PC-3 (cell line): ENCODE data around the gene RAC3. TPM values are rescaled to one million over a fixed set of nuclear protein-coding genes. Genes with fewer than 3 reads are reported as not detected.

Experiments
- ATAC-seq: fragments of 200-7000 bp; cut with Tn5 transposase; 2 replicates; pipeline ENCODE4 v1.9.1; 2020; ENCODE audit warnings: mild to moderate bottlenecking, moderate library complexity
- BruUV-seq: library from RNA; stranded (reverse); fragments of 400-500 nt; replicated peaks from 2 replicates; lab custom pipeline; 2021; lab: Mats Ljungman, UMichigan
- CTCF ChIA-PET: fragments of 300-600 bp; sonication (Branson Sonifier 250); formaldehyde crosslinking; loops from one replicate; lab custom pipeline; 2022; ENCODE audit warnings: antibody characterized with exemption; lab: Charles Lee
- POLR2A ChIA-PET: fragments of 300-600 bp; sonication (Branson Sonifier 250); formaldehyde crosslinking; loops from one replicate; lab custom pipeline; 2022; ENCODE audit warnings: antibody characterized with exemption; ENCODE audit not compliant: unreplicated experiment; lab: Charles Lee
- DNase-seq: peaks from one replicate; pipeline ENCODE4 v3.0.0-alpha.2; 2015
- H2AFZ ChIP-seq: fragments of 300-600 bp; sonication (generic); 2 replicates; pipeline ENCODE4 v1.6.0; 2016; ENCODE audit warnings: antibody characterized with exemption, low read length
- H3F3A ChIP-seq: fragments of 300-600 bp; sonication (generic); one replicate; pipeline ENCODE4 v1.6.0; 2017; ENCODE audit warnings: antibody characterized with exemption, low read length, control low read depth, mild to moderate bottlenecking; ENCODE audit not compliant: unreplicated experiment
- H3K27ac ChIP-seq: fragments of 300-600 bp; sonication (generic); 2 replicates; pipeline ENCODE4 v1.5.1; 2016; ENCODE audit warnings: mild to moderate bottlenecking, low read length
- H3K27me3 ChIP-seq: fragments of 300-600 bp; sonication (generic); 2 replicates; pipeline ENCODE4 v1.6.1; 2016; ENCODE audit warnings: low read length, mixed read lengths
- H3K36me3 ChIP-seq: fragments of 300-600 bp; sonication (generic); 2 replicates; pipeline ENCODE4 v1.6.1; 2016; ENCODE audit warnings: low read depth, mixed run types, low read length, mixed read lengths
- H3K4me1 ChIP-seq: fragments of 300-600 bp; sonication (generic); 2 replicates; pipeline ENCODE4 v1.5.1; 2016; ENCODE audit warnings: low read length; ENCODE audit not compliant: insufficient read depth
- H3K4me2 ChIP-seq: fragments of 300-600 bp; sonication (generic); 2 replicates; pipeline ENCODE4 v1.6.0; 2016; ENCODE audit warnings: low read length
- H3K4me3 ChIP-seq: fragments of 300-600 bp; sonication (generic); 2 replicates; pipeline ENCODE4 v1.5.1; 2016; ENCODE audit warnings: mild to moderate bottlenecking, low read length, mixed read lengths
- H3K79me2 ChIP-seq: fragments of 300-600 bp; sonication (generic); 2 replicates; pipeline ENCODE4 v1.6.1; 2017; ENCODE audit warnings: low read length, mixed read lengths
- H3K9ac ChIP-seq: fragments of 300-600 bp; sonication (generic); 2 replicates; pipeline ENCODE4 v1.6.0; 2016; ENCODE audit warnings: mild to moderate bottlenecking, low read length
- H3K9me2 ChIP-seq: fragments of 300-600 bp; sonication (generic); replicated peaks from 2 replicates; pipeline ENCODE4 v1.6.1; 2016; ENCODE audit warnings: mixed run types, low read length, mixed read lengths
- H3K9me3 ChIP-seq: fragments of 300-600 bp; sonication (generic); 2 replicates; pipeline ENCODE4 v1.6.1; 2016; ENCODE audit warnings: low read length, mixed read lengths
- H4K20me1 ChIP-seq: fragments of 300-600 bp; sonication (generic); 2 replicates; pipeline ENCODE4 v1.6.1; 2016; ENCODE audit warnings: low read length, mixed read lengths
- CTCF ChIP-seq: fragments of 300-600 bp; sonication (generic); conservative IDR thresholded peaks from 2 replicates; pipeline ENCODE4 v1.5.1; 2017; ENCODE audit warnings: antibody characterized with exemption, low read depth, mild to moderate bottlenecking, low read length
- EZH2 ChIP-seq: fragments of 300-600 bp; sonication (generic); IDR thresholded peaks from one replicate; pipeline ENCODE4 v1.6.1; 2017; ENCODE audit warnings: antibody characterized with exemption, mild to moderate bottlenecking, low read length; ENCODE audit not compliant: unreplicated experiment
- EZH2phosphoT487 ChIP-seq: fragments of 300-600 bp; sonication (generic); IDR thresholded peaks from 2 replicates; pipeline ENCODE4 v1.6.1; 2018; ENCODE audit warnings: mild to moderate bottlenecking, antibody characterized with exemption, low read length, borderline replicate concordance
- intact Hi-C: fragments of 100-400 bp; cut with micrococcal nuclease; formaldehyde crosslinking; loops from 2 replicates; pipeline ENCODE4 v1.9.0; 2023
- total RNA-seq: library from RNA; depleted of rRNA; stranded (reverse); fragments of >200 nt; gene quantifications from 2 replicates; pipeline ENCODE4 v1.2.3, GENCODE V29; 2014

RAC3 gene
- total RNA-seq, 1 experiment from 2014 or later = 52.2 TPM

- peak overlapping the region; percentile 80; the same call in 1 of the 2 replicates for H2AFZ ChIP-seq
- H3K9ac ChIP-seq = peak overlapping the region; percentile 98
- no peaks in the 10 kb centered on the region for H3K9me2 ChIP-seq
- CTCF ChIA-PET = interaction anchor here (1.0 to 4.8 kb wide), 3 partner anchors 18 to 62 kb away, joined by 6 to 40 read pairs (median 7); no protein-coding TSS in a partner anchor
- ATAC-seq (no peak), DNase-seq (no peak)
- peak overlapping the region; percentile 99 for H3K4me2 ChIP-seq
- peak overlapping the region; percentile 100 for H3K4me3 ChIP-seq
- TF ChIP-seq EZH2phosphoT487 = no peak
- no peak for TF ChIP-seq CTCF
- TF ChIP-seq EZH2 = no peak
- no TSS peak for BruUV-seq
- H3F3A ChIP-seq = no peaks in the 10 kb centered on the region
- no peaks in the 10 kb centered on the region for H3K9me3 ChIP-seq
- H3K27ac ChIP-seq = peak overlapping the region; percentile 57
- intact Hi-C loops = loop anchor here (1.0 kb wide), 1 partner anchor 63 kb away; no protein-coding TSS in a partner anchor
- peaks cover 43% of the 10 kb centered on the region for H3K79me2 ChIP-seq
- peaks cover 21% of the 10 kb centered on the region; the same call in 1 of the 2 replicates for H3K4me1 ChIP-seq
- no peaks in the 10 kb centered on the region; the same call in 1 of the 2 replicates for H3K36me3 ChIP-seq
- H3K27me3 ChIP-seq = no peaks in the 10 kb centered on the region
- POLR2A ChIA-PET = no interaction called here
- peaks cover 7% of the 10 kb centered on the region; the same call in 1 of the 2 replicates for H4K20me1 ChIP-seq
Measured at GRCh38 chr17:82021900-82022309, 9.6 kb upstream of the RAC3 start.

- Histone ChIP-seq H3K4me2 (peak within 1 kb of the TSS; percentile 99), H3K9ac (peak within 1 kb of the TSS; percentile 98), H3K36me3 (no peaks in the 10 kb centered on the region; the same call in 1 of the 2 replicates), H3K9me3 (no peaks in the 10 kb centered on the region), H3K79me2 (peaks cover 43% of the 10 kb centered on the region), H3K27me3 (no peaks in the 10 kb centered on the region), H3K27ac (peak within 1 kb of the TSS; percentile 57), H3K4me3 (peak within 1 kb of the TSS; percentile 100), H3F3A (no peaks in the 10 kb centered on the region), H4K20me1 (peaks cover 7% of the 10 kb centered on the region; the same call in 1 of the 2 replicates), H3K9me2 (no peaks in the 10 kb centered on the region), H3K4me1 (peaks cover 21% of the 10 kb centered on the region; the same call in 1 of the 2 replicates), H2AFZ (peak within 1 kb of the TSS; percentile 80)
- no peak; the same call in 1 of the 2 replicates for ATAC-seq
- ChIA-PET CTCF (interaction anchor here (0.6 to 4.8 kb wide), 8 partner anchors 15 to 315 kb away, joined by 4 to 40 read pairs (median 6); partner anchors contain the start of gene DCXR), POLR2A (interaction anchor here (0.7 kb wide), 1 partner anchor 23 kb away, joined by 3 read pairs; no protein-coding TSS in a partner anchor)
- intact Hi-C loops = no loop called here
- TF ChIP-seq CTCF = no peak
- TF ChIP-seq EZH2 = no peak
- TSS peak; percentile 45 for BruUV-seq
- no peak for DNase-seq
Measured at GRCh38 chr17:82022310-82022980, 9.0 kb upstream of the RAC3 start, which contains the start of gene CENPX. TSS of gene CENPX (minus strand) at chr17:82022878. CDS start at chr17:82022861, 17 bp downstream.
